Fibroblast of lung (primary cell): ENCODE measurements around the gene COL3A1. TPM values are rescaled to one million over a fixed set of nuclear protein-coding genes. Genes with fewer than 3 reads are reported as not detected.

Experiments
- DNase-seq, 2 donors: peaks; one replicate each; pipeline versions ENCODE4 v3.0.0 to v3.0.0-alpha.2; 2010; ENCODE audit warnings: low read depth in 2 of 2
- H2AFZ ChIP-seq: 2 replicates; pipeline ENCODE4 v1.5.1; 2012; ENCODE audit warnings: low read length, control low read depth, inconsistent platforms
- H3K27ac ChIP-seq: 2 replicates; pipeline ENCODE4 v1.5.1; 2011; ENCODE audit warnings: low read length, control low read depth; ENCODE audit not compliant: insufficient read depth
- H3K27me3 ChIP-seq: 2 replicates; pipeline ENCODE4 v1.5.1; 2011; ENCODE audit warnings: mild to moderate bottlenecking, low read length; ENCODE audit not compliant: control insufficient read depth, insufficient read depth
- H3K36me3 ChIP-seq: 2 replicates; pipeline ENCODE4 v1.5.1; 2011; ENCODE audit warnings: low read length; ENCODE audit not compliant: control insufficient read depth, insufficient read depth
- H3K4me1 ChIP-seq: 2 replicates; pipeline ENCODE4 v1.5.1; 2011; ENCODE audit warnings: low read length; ENCODE audit not compliant: control insufficient read depth, insufficient read depth; ENCODE audit errors: extremely low read depth
- H3K4me2 ChIP-seq: 2 replicates; pipeline ENCODE4 v1.5.1; 2011; ENCODE audit warnings: low read length, control low read depth; ENCODE audit not compliant: insufficient read depth; ENCODE audit errors: extremely low read depth
- H3K4me3 ChIP-seq, 4 experiments: fragments of 200-600 bp in 1 of 4; sonication (generic) in 1 of 4; replicated peaks in 1 of 4; 2 replicates each; pipeline ENCODE4 v1.5.1; 2011 to 2016; ENCODE audit warnings: low read length in 4 of 4, low read depth in 3 of 4, mild to moderate bottlenecking in 3 of 4, control low read depth in 2 of 4, inconsistent platforms in 1 of 4, mixed read lengths in 1 of 4; ENCODE audit not compliant: insufficient read depth in 1 of 4; ENCODE audit errors: control extremely low read depth in 1 of 4
- H3K79me2 ChIP-seq: 2 replicates; pipeline ENCODE4 v1.5.1; 2012; ENCODE audit warnings: mild to moderate bottlenecking, low read length, inconsistent platforms; ENCODE audit not compliant: control insufficient read depth, insufficient read depth
- H3K9ac ChIP-seq: 2 replicates; pipeline ENCODE4 v1.5.1; 2011; ENCODE audit warnings: mild to moderate bottlenecking, low read length, control low read depth; ENCODE audit not compliant: insufficient read depth
- H3K9me3 ChIP-seq: 2 replicates; pipeline ENCODE4 v1.5.1; 2012; ENCODE audit warnings: low read depth, low read length; ENCODE audit not compliant: control insufficient read depth, insufficient read depth
- H4K20me1 ChIP-seq: 2 replicates; pipeline ENCODE4 v1.5.1; 2011; ENCODE audit warnings: low read length; ENCODE audit not compliant: control insufficient read depth, insufficient read depth; ENCODE audit errors: extremely low read depth
- EZH2 ChIP-seq: IDR thresholded peaks from 2 replicates; pipeline ENCODE4 v1.5.1; 2012; ENCODE audit warnings: low read length, control low read depth, mild to moderate bottlenecking; ENCODE audit errors: missing control alignments
- polyA plus RNA-seq, 2 donors: library from polyadenylated mRNA; depleted of rRNA in 1 of 2; stranded (reverse) in 1 of 2; unstranded in 1 of 2; fragments of >200 nt; gene quantifications; 2 replicates each; pipeline ENCODE4 v1.2.1, GENCODE V29; 2011 to 2012; ENCODE audit warnings: missing spikeins in 1 of 2
- total RNA-seq: library from RNA; depleted of rRNA; stranded (reverse); fragments of >200 nt; gene quantifications from 2 replicates; pipeline ENCODE4 v1.2.1, GENCODE V29; 2014
- TF ChIP-seq, protein P1 (sequence below), 2 donors: IDR thresholded peaks in 1 of 2; conservative IDR thresholded peaks in 1 of 2; 1 replicate in 1 of 2; 2 replicates in 1 of 2; pipeline ENCODE4 v1.5.1; 2011 to 2012; ENCODE audit warnings: low read length in 2 of 2, control low read depth in 1 of 2, inconsistent platforms in 1 of 2, low read depth in 1 of 2, mild to moderate bottlenecking in 1 of 2

The COL3A1 gene
- total and polyA plus RNA-seq, 2 donors (not counting 1 experiment from before 2014, with no cell fraction given): 925 to 2,255 TPM

DNA sequence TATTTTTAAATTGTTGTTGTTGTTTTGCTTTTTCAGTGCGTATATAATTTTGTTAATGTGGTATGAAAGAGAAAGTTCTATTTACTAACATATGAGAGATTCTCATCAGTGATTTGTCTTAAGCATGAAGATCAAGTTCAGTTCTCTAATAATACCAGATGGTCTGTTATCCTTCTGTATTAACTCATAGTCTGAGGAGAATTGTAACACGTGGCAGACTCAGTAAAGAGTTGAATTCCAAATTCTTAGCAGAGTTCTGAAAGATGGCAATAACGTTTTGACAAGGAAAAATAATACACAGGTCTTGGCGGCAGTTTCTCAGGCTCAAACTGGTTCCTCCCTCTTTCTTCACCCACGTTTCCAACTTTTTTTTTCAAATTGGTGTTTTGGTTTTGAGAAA is 17.2 kb upstream of the COL3A1 start:
- no peak overlapping the region for H3K9ac ChIP-seq
- no peak overlapping the region for H3K4me3 ChIP-seq
- TF ChIP-seq, protein P1, sequence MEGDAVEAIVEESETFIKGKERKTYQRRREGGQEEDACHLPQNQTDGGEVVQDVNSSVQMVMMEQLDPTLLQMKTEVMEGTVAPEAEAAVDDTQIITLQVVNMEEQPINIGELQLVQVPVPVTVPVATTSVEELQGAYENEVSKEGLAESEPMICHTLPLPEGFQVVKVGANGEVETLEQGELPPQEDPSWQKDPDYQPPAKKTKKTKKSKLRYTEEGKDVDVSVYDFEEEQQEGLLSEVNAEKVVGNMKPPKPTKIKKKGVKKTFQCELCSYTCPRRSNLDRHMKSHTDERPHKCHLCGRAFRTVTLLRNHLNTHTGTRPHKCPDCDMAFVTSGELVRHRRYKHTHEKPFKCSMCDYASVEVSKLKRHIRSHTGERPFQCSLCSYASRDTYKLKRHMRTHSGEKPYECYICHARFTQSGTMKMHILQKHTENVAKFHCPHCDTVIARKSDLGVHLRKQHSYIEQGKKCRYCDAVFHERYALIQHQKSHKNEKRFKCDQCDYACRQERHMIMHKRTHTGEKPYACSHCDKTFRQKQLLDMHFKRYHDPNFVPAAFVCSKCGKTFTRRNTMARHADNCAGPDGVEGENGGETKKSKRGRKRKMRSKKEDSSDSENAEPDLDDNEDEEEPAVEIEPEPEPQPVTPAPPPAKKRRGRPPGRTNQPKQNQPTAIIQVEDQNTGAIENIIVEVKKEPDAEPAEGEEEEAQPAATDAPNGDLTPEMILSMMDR (conservative IDR thresholded peaks at IDR 0.05 in 1 of 2, IDR thresholded peaks at IDR 0.05 in 1 of 2; ENCODE audit: low read depth in 1 of 2, low read length in 2 of 2): no peak
- no peak for TF ChIP-seq EZH2
- no peak overlapping the region for H2AFZ ChIP-seq
- H3K4me2 ChIP-seq: no peak overlapping the region
- H3K27ac ChIP-seq: no peak overlapping the region
- no peak for DNase-seq
- H4K20me1 ChIP-seq: no peaks in the 10 kb centered on the region
- no peaks in the 10 kb centered on the region for H3K79me2 ChIP-seq
- no peaks in the 10 kb centered on the region for H3K36me3 ChIP-seq
- H3K9me3 ChIP-seq: no peaks in the 10 kb centered on the region
- H3K27me3 ChIP-seq: no peaks in the 10 kb centered on the region
- H3K4me1 ChIP-seq: no peaks in the 10 kb centered on the region

DNA sequence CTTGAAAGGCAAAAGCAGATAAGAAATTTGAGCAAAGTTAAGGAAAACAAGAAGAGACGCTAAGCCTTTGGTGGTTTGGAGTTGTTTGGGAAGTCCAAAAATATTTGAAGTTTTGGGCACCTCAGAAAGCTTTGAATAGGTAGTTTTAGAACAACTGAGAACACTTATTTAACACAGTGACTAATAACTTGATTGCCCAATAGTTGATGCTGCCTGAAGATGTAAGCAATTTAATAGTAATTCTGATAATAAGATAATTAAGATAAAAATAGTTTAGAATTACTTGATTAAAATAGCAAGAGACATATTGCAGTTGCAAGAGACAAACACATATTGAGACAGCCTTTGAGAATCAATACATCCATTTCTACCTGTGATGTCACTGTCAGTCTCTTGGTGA is 16.5 kb upstream of the COL3A1 start:
- no peak for TF ChIP-seq EZH2
- TF ChIP-seq, protein P1 (conservative IDR thresholded peaks at IDR 0.05 in 1 of 2, IDR thresholded peaks at IDR 0.05 in 1 of 2; ENCODE audit: low read depth in 1 of 2, low read length in 2 of 2): no peak
- no peaks in the 10 kb centered on the region for H3K4me1 ChIP-seq

GRCh38 chr2:188963741-188964140 is 10.4 kb upstream of the COL3A1 start:
- DNase-seq: no peak
- no peak overlapping the region for H3K4me2 ChIP-seq
- H3K27me3 ChIP-seq: no peaks in the 10 kb centered on the region
- peaks cover 2% of the 10 kb centered on the region for H3K4me1 ChIP-seq
- TF ChIP-seq EZH2: no peak
- TF ChIP-seq, protein P1 (conservative IDR thresholded peaks at IDR 0.05 in 1 of 2, IDR thresholded peaks at IDR 0.05 in 1 of 2; ENCODE audit: low read depth in 1 of 2, low read length in 2 of 2): no peak
- no peak overlapping the region for H3K27ac ChIP-seq
- H3K9ac ChIP-seq: no peak overlapping the region
- H4K20me1 ChIP-seq: no peaks in the 10 kb centered on the region
- H3K9me3 ChIP-seq: no peaks in the 10 kb centered on the region
- no peak overlapping the region for H3K4me3 ChIP-seq
- no peaks in the 10 kb centered on the region for H3K79me2 ChIP-seq
- no peaks in the 10 kb centered on the region for H3K36me3 ChIP-seq
- H2AFZ ChIP-seq: no peak overlapping the region

More for the DNA sequence above, 16.5 kb upstream of the COL3A1 start:
- Histone ChIP-seq H3K36me3 (no peaks in the 10 kb centered on the region), H3K4me3 (no peak overlapping the region), H2AFZ (no peak overlapping the region), H3K79me2 (no peaks in the 10 kb centered on the region), H4K20me1 (no peaks in the 10 kb centered on the region), H3K27ac (no peak overlapping the region), H3K27me3 (no peaks in the 10 kb centered on the region), H3K4me2 (no peak overlapping the region), H3K9me3 (no peaks in the 10 kb centered on the region), H3K9ac (no peak overlapping the region)
- DNase-seq: no peak
